MM.1S (cell line): ENCODE measurements around the gene ORAI2.

Source experiments
- CTCF ChIP-seq: fragments of 300-600 bp; sonication (generic); IDR thresholded peaks from 2 replicates; pipeline ENCODE4 v1.5.1; 2016; ENCODE audit warnings: antibody characterized with exemption, low read length, mixed read lengths
- EZH2phosphoT487 ChIP-seq: fragments of 300-600 bp; sonication (generic); IDR thresholded peaks from 2 replicates; pipeline ENCODE4 v1.6.1; 2018; ENCODE audit warnings: antibody characterized with exemption, low read length

- TF ChIP-seq CTCF (no peak), EZH2phosphoT487 (no peak)
Observed at GRCh38 chr7:102424129-102424551, 9.2 kb upstream of the ORAI2 start.
